GM10847 (cell line): ENCODE data around the gene MYH3.

ENCODE experiments used
- POLR2A ChIP-seq: IDR thresholded peaks from 2 replicates; pipeline ENCODE4 v1.6.1; 2011; ENCODE audit not compliant: insufficient read length; ENCODE audit errors: extremely low read depth

Gene MYH3

GRCh38 chr17:10661437-10661836 is 4.3 kb upstream of the MYH3 start:
- no peak for TF ChIP-seq POLR2A

- TF ChIP-seq POLR2A, result no peak
These were observed 770 bp upstream of the MYH3 start for GRCh38 chr17:10657879-10658278.

- TF ChIP-seq POLR2A, result no peak
These were observed 3.1 kb downstream of the MYH3 start for GRCh38 chr17:10653987-10654386.

- TF ChIP-seq POLR2A, result no peak
These were observed 4.0 kb downstream of the MYH3 start for GRCh38 chr17:10652984-10653659.

- no peak for TF ChIP-seq POLR2A
These were observed 5.2 kb downstream of the MYH3 start for GRCh38 chr17:10651927-10652326.

GRCh38 chr17:10649602-10650001 is 7.5 kb downstream of the MYH3 start:
- no peak for TF ChIP-seq POLR2A

- no peak for TF ChIP-seq POLR2A
These were observed 8.2 kb downstream of the MYH3 start for GRCh38 chr17:10648956-10649355.

GRCh38 chr17:10648381-10648780 is 8.7 kb downstream of the MYH3 start:
- TF ChIP-seq POLR2A, result no peak

GRCh38 chr17:10646392-10646990 is 10.6 kb downstream of the MYH3 start:
- no peak for TF ChIP-seq POLR2A

GRCh38 chr17:10640475-10640874 is 16.6 kb downstream of the MYH3 start:
- no peak for TF ChIP-seq POLR2A

- TF ChIP-seq POLR2A, result no peak
These were observed 19.0 kb downstream of the MYH3 start for GRCh38 chr17:10638151-10638550.

GRCh38 chr17:10635290-10635689 is 21.8 kb downstream of the MYH3 start:
- TF ChIP-seq POLR2A, result no peak

- TF ChIP-seq POLR2A, result no peak
These were observed 23.2 kb downstream of the MYH3 start for GRCh38 chr17:10633738-10634379.

- no peak for TF ChIP-seq POLR2A
These were observed 25.4 kb downstream of the MYH3 start for GRCh38 chr17:10631701-10632100.

- no peak for TF ChIP-seq POLR2A
These were observed 25.9 kb downstream of the MYH3 start for GRCh38 chr17:10631048-10631700.

- no peak for TF ChIP-seq POLR2A
These were observed 27.4 kb downstream of the MYH3 start for GRCh38 chr17:10629706-10630105.

GRCh38 chr17:10628756-10629155 is 28.4 kb downstream of the MYH3 start:
- no peak for TF ChIP-seq POLR2A

- TF ChIP-seq POLR2A, result no peak
These were observed 30.7 kb downstream of the MYH3 start for GRCh38 chr17:10626390-10626789.
